K562 (cell line): ENCODE measurements around the gene SPAG16. TPM values are rescaled to one million over a fixed set of nuclear protein-coding genes. Genes with fewer than 3 reads are reported as not detected.

Source experiments
- ATAC-seq: fragments of 200-7000 bp; cut with Tn5 transposase; 3 replicates; pipeline ENCODE4 v1.9.1; 2020; ENCODE audit warnings: moderate library complexity
- BruUV-seq: library from RNA; stranded (reverse); fragments of 400-500 nt; replicated peaks from 2 replicates; lab custom pipeline; 2021; lab: Mats Ljungman, UMichigan
- CTCF ChIA-PET: fragments of 300-600 bp; formaldehyde crosslinking; extraction: SDS; loops from one replicate; lab custom pipeline; 2021; ENCODE audit warnings: low intra/inter-chr PET ratio; lab: Yijun Ruan, JAX
- POLR2A ChIA-PET: fragments of 300-600, 350-650 bp; sonication (Branson Sonifier 250); formaldehyde crosslinking; extraction: SDS; loops from one replicate; lab custom pipeline; 2021; ENCODE audit warnings: antibody characterized with exemption, inconsistent platforms; lab: Yijun Ruan, JAX
- DNase-seq, 4 experiments: peaks; one replicate each; pipeline versions ENCODE4 v3.0.0 to v3.0.0-alpha.2; 2011 to 2018; ENCODE audit warnings: low spot score in 3 of 4, mixed read lengths in 3 of 4; ENCODE audit errors: extremely low read depth in 1 of 4
- FAIRE-seq: peaks from 2 replicates; lab custom pipeline; 2011; peaks lifted over from hg19 to GRCh38; lab: Jason Lieb, UNC
- H2AFZ ChIP-seq: 2 replicates; pipeline ENCODE4 v1.6.0; 2011; ENCODE audit warnings: low read depth, low read length, control low read depth, inconsistent platforms
- H3K27ac ChIP-seq: fragments of 200-600 bp; 3 replicates; pipeline ENCODE4 v1.8.0; 2011; ENCODE audit warnings: low read depth, mild to moderate bottlenecking, control low read depth, inconsistent platforms, low read length, moderate library complexity, mixed read lengths; ENCODE audit errors: extremely low read depth
- H3K27me3 ChIP-seq, 2 experiments: fragments of 300-600 bp in 1 of 2; 2 replicates in 1 of 2; 3 replicates in 1 of 2; pipeline versions ENCODE4 v1.6.0 to v1.8.0; 2011; ENCODE audit warnings: inconsistent platforms in 2 of 2, low read length in 2 of 2, mild to moderate bottlenecking in 1 of 2, mixed read lengths in 1 of 2, moderate library complexity in 1 of 2; ENCODE audit not compliant: control insufficient read depth in 2 of 2, insufficient read depth in 2 of 2
- H3K36me3 ChIP-seq: fragments of 300-600 bp; 3 replicates; pipeline ENCODE4 v1.8.0; 2011; ENCODE audit warnings: mild to moderate bottlenecking, low read length, inconsistent platforms; ENCODE audit not compliant: control insufficient read depth, insufficient read depth
- H3K4me1 ChIP-seq, 2 experiments: fragments of 200-600 bp in 1 of 2; replicated peaks in 1 of 2; 2 replicates in 1 of 2; 3 replicates in 1 of 2; pipeline versions ENCODE4 v1.5.1 to v1.8.0; 2011; ENCODE audit warnings: inconsistent platforms in 2 of 2, low read length in 2 of 2, mild to moderate bottlenecking in 1 of 2, mixed read lengths in 1 of 2, moderate library complexity in 1 of 2; ENCODE audit not compliant: control insufficient read depth in 2 of 2, insufficient read depth in 2 of 2
- H3K4me2 ChIP-seq: 2 replicates; pipeline ENCODE4 v1.6.1; 2011; ENCODE audit warnings: low read length, control low read depth, inconsistent platforms, mixed read lengths; ENCODE audit not compliant: insufficient read depth
- H3K4me3 ChIP-seq: fragments of 200-600 bp; sonication (generic), shearing (Covaris generic); 2 replicates; pipeline ENCODE4 v1.5.1; 2016; ENCODE audit warnings: control low read depth, inconsistent platforms
- H3K79me2 ChIP-seq: fragments of 200-600 bp; 3 replicates; pipeline ENCODE4 v1.8.0; 2011; ENCODE audit warnings: low read length, inconsistent platforms; ENCODE audit not compliant: control insufficient read depth, insufficient read depth
- H3K9ac ChIP-seq, 2 experiments: 2 replicates each; pipeline versions ENCODE4 v1.6.0 to v1.6.1; 2011; ENCODE audit warnings: low read depth in 2 of 2, low read length in 2 of 2, control low read depth in 1 of 2, inconsistent platforms in 1 of 2, mild to moderate bottlenecking in 1 of 2, mixed read lengths in 1 of 2; ENCODE audit not compliant: insufficient read depth in 1 of 2
- H3K9me1 ChIP-seq: one replicate; pipeline ENCODE4 v1.6.0; 2011; ENCODE audit warnings: inconsistent platforms, mild to moderate bottlenecking, low read length, moderate library complexity; ENCODE audit not compliant: control insufficient read depth, insufficient read depth
- H3K9me3 ChIP-seq: replicated peaks from 2 replicates; pipeline ENCODE4 v1.5.1; 2011; ENCODE audit warnings: low read depth, low read length, inconsistent platforms; ENCODE audit not compliant: control insufficient read depth, insufficient read depth
- H4K20me1 ChIP-seq: replicated peaks from 2 replicates; pipeline ENCODE4 v1.6.1; 2011; ENCODE audit warnings: low read length, inconsistent platforms, mixed read lengths; ENCODE audit not compliant: control insufficient read depth, insufficient read depth
- BCOR ChIP-seq: fragments of 450-650 bp; IDR thresholded peaks from 2 replicates; pipeline ENCODE4 v1.6.1; 2016
- BRD9 ChIP-seq: fragments of 450-650 bp; IDR thresholded peaks from 2 replicates; pipeline ENCODE4 v1.6.1; 2018; ENCODE audit warnings: low read depth; ENCODE audit not compliant: partially characterized antibody
- CCAR2 ChIP-seq: fragments of 200-400 bp; formaldehyde crosslinking; IDR thresholded peaks from 2 replicates; pipeline ENCODE4 v1.6.1; 2017; ENCODE audit warnings: mild to moderate bottlenecking, low read depth, low read length
- EGR1 ChIP-seq: fragments of 450-650 bp; conservative IDR thresholded peaks from 2 replicates; pipeline ENCODE4 v1.6.1; 2017; ENCODE audit warnings: mild to moderate bottlenecking
- EP300 ChIP-seq: IDR thresholded peaks from 2 replicates; pipeline ENCODE4 v1.6.1; 2012; ENCODE audit warnings: low read length, improper control_type of control experiment
- GTF2F1 ChIP-seq: IDR thresholded peaks from 2 replicates; pipeline ENCODE4 v1.6.1; 2011; ENCODE audit warnings: low read depth, low read length, improper control_type of control experiment
- MECOM ChIP-seq: fragments of 250-450 bp; sonication (Bioruptor Pico); IDR thresholded peaks from 2 replicates; pipeline ENCODE4 v1.8.0; 2022; ENCODE audit warnings: inconsistent platforms
- PURB ChIP-seq: sonication (generic); formaldehyde crosslinking; IDR thresholded peaks from 2 replicates; pipeline ENCODE4 v1.9.0; 2021; ENCODE audit warnings: low read depth, mild to moderate bottlenecking, missing genetic modification reagents
- SETDB1 ChIP-seq: IDR thresholded peaks from one replicate; pipeline ENCODE4 v1.6.1; 2012; ENCODE audit warnings: low read length, control low read depth, inconsistent platforms
- SIN3A ChIP-seq, 2 experiments: fragments of 150-350 bp in 1 of 2; IDR thresholded peaks; 2 replicates each; pipeline ENCODE4 v1.6.1; 2011 to 2016; ENCODE audit warnings: borderline replicate concordance in 2 of 2, low read depth in 2 of 2, low read length in 2 of 2, mild to moderate bottlenecking in 2 of 2, moderate library complexity in 2 of 2; ENCODE audit not compliant: control insufficient read depth in 1 of 2
- XRCC4 ChIP-seq: IDR thresholded peaks from one replicate; pipeline ENCODE4 v1.6.1; 2011; ENCODE audit not compliant: insufficient read depth, insufficient read length; ENCODE audit errors: extremely low read depth
- ZNF780A ChIP-seq: fragments of 250-450 bp; sonication (Bioruptor Pico); IDR thresholded peaks from 2 replicates; pipeline ENCODE4 v1.5.0; 2021; ENCODE audit warnings: mild to moderate bottlenecking
- WGBS: fragments of 100-300 bp; shearing (Covaris generic); methylation state at CpG from one replicate; pipeline ENCODE4 v1.1.6; 2016; ENCODE audit warnings: low coverage, mixed read lengths; ENCODE audit not compliant: insufficient coverage; ENCODE audit errors: missing lambda C conversion rate; 5-methylcytosine and 5-hydroxymethylcytosine counted together
- in situ Hi-C: fragments of 300-500 bp; cut with MboI; formaldehyde crosslinking; loops from 4 replicates; pipeline ENCODE4 v1.15.0; 2018; ENCODE audit warnings: inconsistent platforms, mixed read lengths
- intact Hi-C: fragments of 100-400 bp; cut with micrococcal nuclease; formaldehyde crosslinking; loops from 2 replicates; pipeline ENCODE4 v1.14.2; 2022
- polyA plus RNA-seq, 8 experiments: library from polyadenylated mRNA; depleted of rRNA in 4 of 8; stranded (reverse) in 5 of 8; unstranded in 3 of 8; fragments of >200 nt; fragmentation: Nextera tagmentation in 2 of 8; fragmentation: Illumina TruSeq in 1 of 8; extraction: Ambion mirVana in 2 of 8; extraction: Trizol in 1 of 8; gene quantifications; 2 replicates each; pipeline versions ENCODE4 v1.2.1 to v1.2.3, GENCODE V29; 2011 to 2014; ENCODE audit warnings: inconsistent platforms in 1 of 8, missing spikeins in 1 of 8
- total RNA-seq, 7 experiments: library from RNA; depleted of rRNA in 6 of 7; stranded (reverse); fragments of >200 nt in 6 of 7; fragmentation: Illumina TruSeq in 2 of 7; extraction: Trizol in 2 of 7; gene quantifications; 2 replicates each; pipeline versions ENCODE4 v1.2.1 to v1.2.3, GENCODE V29; 2011 to 2021; ENCODE audit warnings: low replicate concordance in 1 of 7
- TF ChIP-seq, protein P1 (sequence below): fragments of 450-650 bp; conservative IDR thresholded peaks from 2 replicates; pipeline ENCODE4 v1.6.1; 2016; ENCODE audit warnings: missing genetic modification characterization, low read depth, mild to moderate bottlenecking, control low read depth, missing compliant biosample characterization
- TF ChIP-seq, protein P2 (sequence below): sonication (generic); formaldehyde crosslinking; IDR thresholded peaks from 2 replicates; pipeline ENCODE4 v1.8.1; 2023; ENCODE audit warnings: mild to moderate bottlenecking, missing genetic modification reagents
- TF ChIP-seq, protein P3 (sequence below), 2 experiments: IDR thresholded peaks; 2 replicates each; pipeline ENCODE4 v1.6.1; 2012; ENCODE audit warnings: improper control_type of control experiment in 2 of 2, low read depth in 2 of 2, low read length in 2 of 2, borderline replicate concordance in 1 of 2

Gene SPAG16
- total and polyA plus RNA-seq, 9 of the 15 experiments (the other 6 are each of a cell fraction or from before 2014, with no cell fraction given) = 0.98 to 5.9 (median 3.5) TPM

DNA sequence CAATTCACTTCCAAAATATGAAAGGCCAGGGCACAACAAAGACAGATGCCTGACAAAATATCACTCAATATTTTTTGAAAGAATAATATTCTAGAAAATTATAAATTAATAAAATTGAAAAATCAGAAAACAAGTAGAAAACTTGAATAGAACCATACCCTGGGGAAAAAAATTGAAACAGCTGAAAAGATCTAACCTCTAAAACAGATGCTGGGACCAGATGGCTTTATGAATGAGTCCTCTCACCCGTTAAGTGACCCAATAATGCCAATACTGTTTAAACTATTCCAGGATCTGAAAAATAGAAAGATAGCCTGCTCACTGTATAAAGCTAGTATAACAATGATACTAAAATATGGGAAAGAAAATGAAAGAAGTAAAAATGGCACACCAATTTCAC lies 804.3 kb downstream of the SPAG16 start:
- Histone ChIP-seq H3K27me3 (no peaks in the 10 kb centered on the region), H2AFZ (no peak overlapping the region), H3K79me2 (no peaks in the 10 kb centered on the region), H3K9me3 (no peaks in the 10 kb centered on the region), H3K9ac (no peak overlapping the region), H3K4me2 (no peak overlapping the region), H3K4me3 (no peak overlapping the region), H3K36me3 (no peaks in the 10 kb centered on the region), H3K9me1 (no peaks in the 10 kb centered on the region), H4K20me1 (no peaks in the 10 kb centered on the region), H3K27ac (no peak overlapping the region), H3K4me1 (no peaks in the 10 kb centered on the region)
- intact Hi-C loops = no loop called here
- in situ Hi-C loops = no loop called here
- ChIA-PET CTCF (no interaction called here), POLR2A (no interaction called here)
- TF ChIP-seq SIN3A (IDR thresholded peaks at IDR 0.05; ENCODE audit: borderline replicate concordance in 2 of 2, control insufficient read depth in 1 of 2, low read depth in 2 of 2, low read length in 2 of 2) (no peak), EP300 (no peak), GTF2F1 (no peak), PURB (CRISPR knock-in tag) (no peak), ZNF780A (CRISPR knock-in tag) (no peak), XRCC4 (no peak), CCAR2 (no peak), BRD9 (no peak), EGR1 (no peak), BCOR (no peak), SETDB1 (no peak), MECOM (no peak)
- TF ChIP-seq, protein P1, sequence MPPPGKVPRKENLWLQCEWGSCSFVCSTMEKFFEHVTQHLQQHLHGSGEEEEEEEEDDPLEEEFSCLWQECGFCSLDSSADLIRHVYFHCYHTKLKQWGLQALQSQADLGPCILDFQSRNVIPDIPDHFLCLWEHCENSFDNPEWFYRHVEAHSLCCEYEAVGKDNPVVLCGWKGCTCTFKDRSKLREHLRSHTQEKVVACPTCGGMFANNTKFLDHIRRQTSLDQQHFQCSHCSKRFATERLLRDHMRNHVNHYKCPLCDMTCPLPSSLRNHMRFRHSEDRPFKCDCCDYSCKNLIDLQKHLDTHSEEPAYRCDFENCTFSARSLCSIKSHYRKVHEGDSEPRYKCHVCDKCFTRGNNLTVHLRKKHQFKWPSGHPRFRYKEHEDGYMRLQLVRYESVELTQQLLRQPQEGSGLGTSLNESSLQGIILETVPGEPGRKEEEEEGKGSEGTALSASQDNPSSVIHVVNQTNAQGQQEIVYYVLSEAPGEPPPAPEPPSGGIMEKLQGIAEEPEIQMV = no peak
- TF ChIP-seq, protein P2, sequence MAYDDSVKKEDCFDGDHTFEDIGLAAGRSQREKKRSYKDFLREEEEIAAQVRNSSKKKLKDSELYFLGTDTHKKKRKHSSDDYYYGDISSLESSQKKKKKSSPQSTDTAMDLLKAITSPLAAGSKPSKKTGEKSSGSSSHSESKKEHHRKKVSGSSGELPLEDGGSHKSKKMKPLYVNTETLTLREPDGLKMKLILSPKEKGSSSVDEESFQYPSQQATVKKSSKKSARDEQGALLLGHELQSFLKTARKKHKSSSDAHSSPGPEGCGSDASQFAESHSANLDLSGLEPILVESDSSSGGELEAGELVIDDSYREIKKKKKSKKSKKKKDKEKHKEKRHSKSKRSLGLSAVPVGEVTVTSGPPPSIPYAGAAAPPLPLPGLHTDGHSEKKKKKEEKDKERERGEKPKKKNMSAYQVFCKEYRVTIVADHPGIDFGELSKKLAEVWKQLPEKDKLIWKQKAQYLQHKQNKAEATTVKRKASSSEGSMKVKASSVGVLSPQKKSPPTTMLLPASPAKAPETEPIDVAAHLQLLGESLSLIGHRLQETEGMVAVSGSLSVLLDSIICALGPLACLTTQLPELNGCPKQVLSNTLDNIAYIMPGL (CRISPR knock-in tag) = no peak
- TF ChIP-seq, protein P3, sequence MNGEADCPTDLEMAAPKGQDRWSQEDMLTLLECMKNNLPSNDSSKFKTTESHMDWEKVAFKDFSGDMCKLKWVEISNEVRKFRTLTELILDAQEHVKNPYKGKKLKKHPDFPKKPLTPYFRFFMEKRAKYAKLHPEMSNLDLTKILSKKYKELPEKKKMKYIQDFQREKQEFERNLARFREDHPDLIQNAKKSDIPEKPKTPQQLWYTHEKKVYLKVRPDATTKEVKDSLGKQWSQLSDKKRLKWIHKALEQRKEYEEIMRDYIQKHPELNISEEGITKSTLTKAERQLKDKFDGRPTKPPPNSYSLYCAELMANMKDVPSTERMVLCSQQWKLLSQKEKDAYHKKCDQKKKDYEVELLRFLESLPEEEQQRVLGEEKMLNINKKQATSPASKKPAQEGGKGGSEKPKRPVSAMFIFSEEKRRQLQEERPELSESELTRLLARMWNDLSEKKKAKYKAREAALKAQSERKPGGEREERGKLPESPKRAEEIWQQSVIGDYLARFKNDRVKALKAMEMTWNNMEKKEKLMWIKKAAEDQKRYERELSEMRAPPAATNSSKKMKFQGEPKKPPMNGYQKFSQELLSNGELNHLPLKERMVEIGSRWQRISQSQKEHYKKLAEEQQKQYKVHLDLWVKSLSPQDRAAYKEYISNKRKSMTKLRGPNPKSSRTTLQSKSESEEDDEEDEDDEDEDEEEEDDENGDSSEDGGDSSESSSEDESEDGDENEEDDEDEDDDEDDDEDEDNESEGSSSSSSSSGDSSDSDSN (IDR thresholded peaks at IDR 0.05; ENCODE audit: borderline replicate concordance in 1 of 2, low read depth in 2 of 2, low read length in 2 of 2) = no peak
- no peak for DNase-seq
- FAIRE-seq = no peak
- no peak for ATAC-seq
- no TSS peak for BruUV-seq
- WGBS = 0% methylated on average over 1 of the region's 1 CpG
